ENCODE data around the gene GLRX.

GLRX gene

DNA sequence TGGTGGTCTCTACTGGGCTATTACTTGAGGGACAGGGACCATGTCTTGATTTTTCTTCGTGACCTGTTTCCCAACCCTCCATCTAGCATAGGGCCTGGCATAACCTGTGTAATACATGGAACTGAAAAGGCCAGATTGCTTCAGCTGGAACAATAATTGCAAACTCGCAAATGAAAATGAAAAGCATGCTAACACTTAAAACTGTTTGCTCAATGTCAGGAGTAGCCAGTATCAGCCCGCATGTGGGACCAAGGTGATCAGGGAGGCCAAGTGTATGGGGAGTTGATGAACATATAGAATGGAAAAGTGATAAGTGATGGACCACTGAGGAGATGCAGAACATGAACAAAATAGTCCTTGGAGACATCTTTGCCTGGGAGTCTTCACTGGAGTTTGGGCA, 25.2 kb downstream of the GLRX start:
- no peak for DNase-seq
- Histone ChIP-seq H3K9me3 (no peaks in the 10 kb centered on the region), H3K4me3 (ENCODE audit: low read depth, low read length) (no peak overlapping the region), H3K4me1 (no peaks in the 10 kb centered on the region), H3K27me3 (no peaks in the 10 kb centered on the region), H3K36me3 (peaks cover 13% of the 10 kb centered on the region)
- TF ChIP-seq, protein P1, sequence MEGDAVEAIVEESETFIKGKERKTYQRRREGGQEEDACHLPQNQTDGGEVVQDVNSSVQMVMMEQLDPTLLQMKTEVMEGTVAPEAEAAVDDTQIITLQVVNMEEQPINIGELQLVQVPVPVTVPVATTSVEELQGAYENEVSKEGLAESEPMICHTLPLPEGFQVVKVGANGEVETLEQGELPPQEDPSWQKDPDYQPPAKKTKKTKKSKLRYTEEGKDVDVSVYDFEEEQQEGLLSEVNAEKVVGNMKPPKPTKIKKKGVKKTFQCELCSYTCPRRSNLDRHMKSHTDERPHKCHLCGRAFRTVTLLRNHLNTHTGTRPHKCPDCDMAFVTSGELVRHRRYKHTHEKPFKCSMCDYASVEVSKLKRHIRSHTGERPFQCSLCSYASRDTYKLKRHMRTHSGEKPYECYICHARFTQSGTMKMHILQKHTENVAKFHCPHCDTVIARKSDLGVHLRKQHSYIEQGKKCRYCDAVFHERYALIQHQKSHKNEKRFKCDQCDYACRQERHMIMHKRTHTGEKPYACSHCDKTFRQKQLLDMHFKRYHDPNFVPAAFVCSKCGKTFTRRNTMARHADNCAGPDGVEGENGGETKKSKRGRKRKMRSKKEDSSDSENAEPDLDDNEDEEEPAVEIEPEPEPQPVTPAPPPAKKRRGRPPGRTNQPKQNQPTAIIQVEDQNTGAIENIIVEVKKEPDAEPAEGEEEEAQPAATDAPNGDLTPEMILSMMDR (IDR thresholded peaks at IDR 0.05; ENCODE audit: low read depth, low read length), result no peak

DNA sequence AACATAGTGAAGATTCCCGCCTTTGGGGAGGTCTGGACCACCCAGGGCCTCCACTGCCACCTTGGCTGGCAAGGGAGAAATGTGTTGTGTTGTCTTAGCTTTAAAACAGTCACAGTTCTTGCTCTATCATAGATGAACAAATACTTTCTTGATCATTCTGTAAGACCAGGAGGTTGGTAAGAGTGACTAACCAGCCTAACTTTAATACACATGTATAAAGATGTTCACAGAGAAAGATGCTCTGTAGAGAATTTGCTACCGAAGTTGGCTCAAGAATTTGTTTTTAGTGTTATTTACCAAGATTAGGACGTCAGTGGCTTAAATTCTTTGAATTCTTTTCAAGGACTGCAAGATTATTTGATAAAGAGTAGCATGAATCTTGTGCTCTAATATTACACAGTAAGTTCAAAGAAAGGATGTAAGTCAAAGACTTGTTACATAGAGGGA, 28.4 kb downstream of the GLRX start:
- TF ChIP-seq, protein P1 (IDR thresholded peaks at IDR 0.05; ENCODE audit: low read depth, low read length), result no peak
- DNase-seq, result no peak
- Histone ChIP-seq H3K4me1 (no peaks in the 10 kb centered on the region), H3K27me3 (no peaks in the 10 kb centered on the region), H3K4me3 (ENCODE audit: low read depth, low read length) (no peak overlapping the region), H3K9me3 (no peaks in the 10 kb centered on the region), H3K36me3 (peaks cover 22% of the 10 kb centered on the region)

DNA sequence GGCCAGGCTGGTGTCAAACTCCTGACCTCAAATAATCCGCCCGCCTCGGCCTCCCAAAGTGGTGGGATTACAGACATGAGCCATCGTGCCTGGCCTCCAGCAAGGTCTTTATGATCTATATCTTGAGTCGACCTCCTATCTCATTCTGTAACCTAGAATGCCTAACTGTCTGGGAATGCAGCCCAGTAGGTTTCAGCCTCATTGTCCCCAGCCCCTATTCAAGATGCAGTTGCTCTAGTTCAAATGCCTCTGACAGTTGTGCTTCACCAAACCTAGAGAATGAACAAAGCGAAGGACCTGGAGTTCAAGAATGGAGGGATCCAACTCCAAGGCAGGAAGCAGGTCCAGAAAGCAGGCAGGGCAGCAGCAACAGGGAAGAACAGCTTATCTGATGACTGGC, 30.8 kb downstream of the GLRX start:
- TF ChIP-seq, protein P1 (IDR thresholded peaks at IDR 0.05; ENCODE audit: low read depth, low read length), result no peak
- DNase-seq, result no peak
- Histone ChIP-seq H3K4me3 (ENCODE audit: low read depth, low read length) (no peak overlapping the region), H3K9me3 (no peaks in the 10 kb centered on the region), H3K36me3 (peaks cover 32% of the 10 kb centered on the region), H3K27me3 (no peaks in the 10 kb centered on the region), H3K4me1 (peaks cover 17% of the 10 kb centered on the region; the same call in 1 of the 2 replicates)

DNA sequence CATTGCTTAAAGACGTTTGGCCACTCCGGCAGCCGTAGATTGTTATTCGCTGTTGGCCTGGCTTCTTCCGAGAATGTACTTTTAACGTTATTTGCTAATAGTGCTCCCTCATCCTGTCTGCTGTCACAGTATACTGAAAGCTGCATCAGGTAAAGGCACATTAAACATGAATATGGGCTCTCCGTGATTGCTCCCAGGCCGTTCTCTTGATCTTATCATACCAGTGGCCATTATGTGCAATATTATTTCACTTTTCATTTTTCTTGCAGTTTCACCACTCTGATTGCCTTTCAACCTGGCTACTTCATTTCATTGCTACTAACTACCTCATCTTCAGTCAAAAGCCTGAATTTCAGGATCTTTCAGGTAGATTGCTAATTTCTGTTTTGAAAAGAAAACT, 34.0 kb downstream of the GLRX start:
- H3K27me3 ChIP-seq, result no peaks in the 10 kb centered on the region
- no peak overlapping the region for H3K4me3 ChIP-seq (ENCODE audit: low read depth, low read length)
- H3K36me3 ChIP-seq, result peaks cover 40% of the 10 kb centered on the region
- no peak for DNase-seq
- TF ChIP-seq, protein P1 (IDR thresholded peaks at IDR 0.05; ENCODE audit: low read depth, low read length), result no peak
- H3K4me1 ChIP-seq, result peaks cover 32% of the 10 kb centered on the region
- H3K9me3 ChIP-seq, result no peaks in the 10 kb centered on the region

DNA sequence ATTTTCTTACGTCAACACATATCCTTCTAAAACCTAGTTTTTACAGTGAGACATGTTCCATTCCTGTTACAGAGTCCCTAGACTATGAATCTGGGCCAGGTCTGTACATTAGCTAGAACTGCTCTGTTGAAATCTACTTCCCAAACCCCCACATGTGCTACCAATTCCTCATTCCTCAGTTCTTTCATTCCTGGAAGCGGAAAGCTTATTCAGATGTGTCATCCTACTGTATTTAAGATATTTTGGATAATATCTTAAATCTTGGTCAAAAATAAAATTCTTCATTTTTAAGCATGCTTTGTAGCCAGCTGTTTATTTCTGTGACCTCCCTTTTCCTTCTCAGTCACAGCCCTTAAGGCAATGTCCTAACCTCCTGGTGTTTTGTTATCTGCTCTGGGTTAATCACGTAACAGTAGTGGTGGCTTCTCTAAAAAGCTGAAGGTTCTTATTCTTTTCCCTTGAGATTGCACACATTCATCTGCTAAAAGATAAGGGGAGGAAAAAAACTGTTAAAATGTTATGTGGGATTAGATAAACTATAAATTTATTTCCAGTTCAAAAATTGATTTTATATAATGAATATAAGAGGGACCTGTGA, 35.6 kb downstream of the GLRX start:
- H3K9me3 ChIP-seq, result no peaks in the 10 kb centered on the region
- DNase-seq, result no peak
- H3K27me3 ChIP-seq, result no peaks in the 10 kb centered on the region
- H3K4me1 ChIP-seq, result peaks cover 32% of the 10 kb centered on the region
- H3K36me3 ChIP-seq, result peaks cover 38% of the 10 kb centered on the region
- TF ChIP-seq, protein P1 (IDR thresholded peaks at IDR 0.05; ENCODE audit: low read depth, low read length), result no peak
- no peak overlapping the region for H3K4me3 ChIP-seq (ENCODE audit: low read depth, low read length)

DNA sequence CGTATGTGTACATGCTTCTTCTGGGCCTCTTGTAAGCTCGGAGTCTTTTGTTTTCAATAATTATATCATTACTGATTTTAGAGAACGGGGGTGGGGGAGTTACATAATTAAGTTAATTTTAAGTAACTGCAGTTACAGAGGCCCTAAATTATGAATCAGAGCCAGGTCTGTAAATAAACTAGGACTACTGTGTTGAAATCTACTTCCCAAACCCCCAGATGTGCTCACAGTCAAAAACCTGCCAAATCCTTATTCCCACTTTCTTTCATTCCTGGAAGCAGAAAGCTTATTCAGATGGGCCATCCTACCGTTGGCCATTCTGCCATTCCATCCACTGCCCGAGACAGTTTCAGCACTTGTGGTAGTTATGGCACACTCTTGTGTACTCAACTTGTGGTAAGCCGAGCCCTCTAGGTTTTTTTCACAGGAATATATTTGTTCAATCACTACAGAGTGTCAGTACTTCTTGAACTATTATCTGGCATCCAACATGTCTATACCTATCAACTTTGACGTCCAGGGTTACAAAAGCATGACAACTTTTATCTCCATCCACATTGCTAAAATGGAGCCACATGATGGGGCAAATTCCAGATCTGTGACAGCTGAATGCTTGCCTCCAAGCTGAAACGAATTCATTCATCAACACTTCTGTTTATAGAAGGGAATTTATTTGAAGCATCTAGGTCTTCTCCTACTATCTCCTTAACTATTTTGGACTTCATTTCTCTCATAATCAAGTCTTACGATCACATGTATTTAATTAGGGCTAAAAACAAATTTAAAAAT, 37.8 kb downstream of the GLRX start:
- Histone ChIP-seq H3K4me1 (peaks cover 37% of the 10 kb centered on the region), H3K36me3 (peaks cover 45% of the 10 kb centered on the region), H3K27me3 (no peaks in the 10 kb centered on the region), H3K4me3 (ENCODE audit: low read depth, low read length) (no peak overlapping the region), H3K9me3 (no peaks in the 10 kb centered on the region)
- no peak for DNase-seq
- TF ChIP-seq, protein P1 (IDR thresholded peaks at IDR 0.05; ENCODE audit: low read depth, low read length), result no peak

Measured in BE2C (cell line).